ENCODE data around the gene TMEM191C.
"Not testable (repeated sequence)": the region's sequence is repeated elsewhere in the genome, so short reads cannot be mapped to it uniquely, and the experiment has no call there.

The TMEM191C gene

GRCh38 chr22:21467337-21468193, at the start of gene TMEM191C:
TSS of gene TMEM191C (plus strand) at chr22:21467387. CDS start at chr22:21467460, 73 bp downstream.
- DNase-seq (ENCODE audit: low read depth in 2 of 2), result not testable (repeated sequence)

DNA sequence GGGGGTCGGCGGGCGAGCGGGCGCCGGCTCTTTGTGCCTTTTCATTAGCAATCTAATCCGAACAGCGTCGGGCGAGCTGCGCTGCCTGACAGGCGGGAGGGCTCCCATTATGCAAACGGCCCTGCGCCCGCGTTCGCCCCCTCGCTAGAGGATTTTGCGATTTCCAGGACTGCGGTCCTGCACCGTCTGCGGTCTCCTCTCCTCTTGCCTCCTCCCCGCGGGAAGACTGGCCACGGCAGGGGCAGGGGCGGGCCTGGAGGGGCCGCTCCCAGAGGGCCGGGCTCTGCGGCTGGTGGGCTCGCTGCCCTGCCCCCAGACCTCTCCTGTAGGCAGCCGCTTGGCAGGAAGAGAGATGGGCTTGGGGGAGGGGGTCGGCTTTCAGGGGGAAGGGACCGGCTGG, 49.3 kb upstream of the TMEM191C start:
- peak in 1 of 2 donors; percentile 25 for DNase-seq (ENCODE audit: low read depth in 2 of 2)

DNA sequence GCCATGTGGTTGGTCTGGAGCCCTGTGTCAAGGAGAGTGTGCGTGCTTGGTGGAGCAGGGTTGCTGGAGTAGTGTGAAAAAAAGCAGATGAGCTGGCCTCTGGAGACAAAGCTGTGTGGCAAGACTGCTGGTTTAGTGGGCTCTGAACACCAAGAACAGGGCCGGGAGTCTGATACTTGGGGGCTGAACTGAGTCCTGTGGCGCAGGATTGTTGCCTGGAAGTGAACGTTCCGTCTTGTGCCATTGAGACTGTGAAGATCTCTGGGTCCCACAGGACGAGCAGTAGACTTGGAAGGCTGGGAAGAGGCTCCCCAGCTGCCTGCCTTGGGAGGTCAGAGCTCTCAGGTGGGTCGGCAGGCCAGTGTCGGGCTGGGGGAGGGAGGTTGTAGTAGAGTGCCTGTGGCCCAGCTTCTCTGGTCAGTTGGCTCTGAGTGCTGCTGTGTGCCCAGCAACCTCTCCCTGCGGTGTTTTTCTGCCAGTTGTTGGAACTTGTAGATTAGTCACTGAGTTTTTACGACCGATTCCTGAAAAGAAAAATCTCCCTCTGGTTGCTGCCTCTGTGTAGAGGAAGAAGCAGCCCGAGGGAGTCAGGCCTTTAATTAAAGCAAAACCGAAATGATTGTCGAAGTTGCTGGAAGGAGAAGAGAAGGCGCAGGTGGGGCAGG, 48.1 kb upstream of the TMEM191C start:
- DNase-seq (ENCODE audit: low read depth in 2 of 2), result not testable (repeated sequence)

DNA sequence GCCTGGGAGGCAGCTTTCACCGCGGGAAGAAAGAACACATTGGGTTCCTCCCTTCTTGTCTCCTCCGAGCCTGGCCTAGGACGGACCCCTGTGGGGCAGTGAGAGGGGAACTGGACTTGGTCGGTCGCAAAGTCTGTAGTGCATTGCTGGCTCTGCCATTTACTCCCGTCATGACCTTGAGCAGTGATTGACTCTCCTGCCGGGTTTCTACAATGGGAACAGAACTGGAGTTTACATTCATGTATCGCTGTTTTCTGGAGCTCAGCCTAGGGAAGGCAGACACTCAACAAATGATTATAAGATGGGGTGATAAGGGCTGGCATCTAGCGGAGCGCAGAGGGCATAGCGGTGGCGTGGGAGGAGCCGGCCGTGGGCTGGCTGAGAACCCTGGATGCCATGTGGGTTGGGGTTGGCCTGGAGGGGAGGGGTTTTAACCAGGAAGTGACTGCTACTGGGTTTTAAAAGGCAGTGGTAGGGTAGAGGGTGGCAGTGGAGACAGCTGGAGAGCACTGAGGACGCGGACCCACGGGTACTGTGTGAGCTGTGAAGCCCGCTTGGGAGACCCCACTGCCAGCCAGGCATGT, 46.9 kb upstream of the TMEM191C start:
- not testable (repeated sequence) for DNase-seq (ENCODE audit: low read depth in 2 of 2)

GRCh38 chr22:21424084-21424709, 43.0 kb upstream of the TMEM191C start:
- not testable (repeated sequence) for DNase-seq (ENCODE audit: low read depth in 2 of 2)

DNA sequence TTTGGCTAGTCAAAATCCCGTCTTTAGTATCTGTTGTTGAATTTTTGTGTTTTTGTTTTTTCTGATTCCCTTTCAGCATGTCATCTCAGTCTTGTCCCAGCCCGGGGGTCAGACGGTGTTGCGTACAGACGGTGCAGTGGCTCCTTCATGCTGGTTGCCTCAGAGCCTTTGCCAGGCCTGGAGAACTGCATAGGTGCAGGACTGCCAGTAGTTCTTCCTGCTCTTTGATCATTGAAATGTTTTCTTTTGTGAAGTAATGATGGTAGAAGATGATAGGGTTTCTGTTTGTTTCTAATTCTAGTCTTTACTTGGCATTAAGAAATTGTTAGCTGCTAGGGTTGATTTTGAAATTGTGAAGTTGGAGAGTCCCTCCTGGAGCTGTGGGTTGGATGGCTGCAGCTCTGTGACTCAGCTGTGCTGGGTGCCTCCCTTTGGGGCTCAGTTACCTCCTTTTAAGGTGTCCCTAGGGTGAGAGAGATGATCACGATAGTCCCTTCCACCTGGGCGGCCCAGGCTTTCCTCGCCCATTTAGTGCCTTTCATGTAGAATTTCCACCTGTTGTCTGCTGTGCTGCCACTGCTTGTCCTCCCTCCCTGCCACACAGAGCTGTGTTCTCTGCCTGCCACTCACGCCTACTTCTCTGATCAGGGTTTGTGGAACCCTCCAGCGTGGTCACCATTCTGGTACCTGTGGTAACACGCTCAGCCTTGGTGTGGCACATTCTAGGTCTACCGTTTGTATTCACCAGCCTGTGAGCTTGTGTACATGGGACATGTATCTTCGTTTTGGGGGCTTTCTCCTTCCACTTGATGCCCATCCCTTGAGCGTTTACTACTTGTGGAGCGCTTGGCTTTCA, 32.6 kb upstream of the TMEM191C start:
- DNase-seq (ENCODE audit: low read depth in 2 of 2), result not testable (repeated sequence)

DNA sequence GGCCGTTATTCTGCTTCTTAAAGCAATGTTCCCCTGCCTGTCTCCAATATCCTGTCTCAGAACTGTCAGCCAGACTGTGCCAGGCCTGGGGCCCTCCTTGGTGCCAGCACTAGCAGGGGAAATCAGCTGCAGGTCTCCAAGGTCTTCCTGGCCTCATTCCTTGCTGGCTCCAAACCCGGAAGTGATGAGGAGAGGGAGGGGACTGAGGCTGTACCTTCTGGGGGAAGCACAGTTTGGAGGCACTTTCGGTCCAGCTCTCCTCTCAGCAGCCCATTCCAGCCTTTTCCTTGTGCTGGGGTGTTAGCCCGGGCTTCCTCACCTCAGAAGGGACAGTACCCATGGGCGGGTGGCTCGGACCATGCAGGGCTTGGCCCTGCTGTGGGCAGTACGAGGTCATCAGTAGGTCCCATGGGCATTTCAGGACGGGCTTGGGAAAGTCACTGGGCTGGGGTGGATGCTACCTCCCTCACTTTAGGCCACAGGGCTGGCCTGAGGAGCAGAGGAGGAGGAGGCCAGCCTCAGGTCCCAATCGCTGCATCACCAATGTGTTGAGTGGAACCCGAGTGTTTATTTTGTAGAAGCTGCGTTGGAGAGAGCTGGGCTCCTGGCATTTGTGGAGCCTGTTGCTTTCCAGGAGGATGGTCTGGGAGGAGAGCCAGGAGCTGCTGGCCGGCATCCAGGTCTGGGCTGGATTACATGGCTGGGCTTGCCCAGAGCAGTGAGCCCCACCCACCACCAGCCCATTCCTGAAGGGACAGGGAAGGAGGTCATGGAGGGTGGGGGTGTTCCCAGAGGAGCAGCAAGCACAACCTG, 31.0 kb upstream of the TMEM191C start:
- DNase-seq (ENCODE audit: low read depth in 2 of 2), result not testable (repeated sequence)

DNA sequence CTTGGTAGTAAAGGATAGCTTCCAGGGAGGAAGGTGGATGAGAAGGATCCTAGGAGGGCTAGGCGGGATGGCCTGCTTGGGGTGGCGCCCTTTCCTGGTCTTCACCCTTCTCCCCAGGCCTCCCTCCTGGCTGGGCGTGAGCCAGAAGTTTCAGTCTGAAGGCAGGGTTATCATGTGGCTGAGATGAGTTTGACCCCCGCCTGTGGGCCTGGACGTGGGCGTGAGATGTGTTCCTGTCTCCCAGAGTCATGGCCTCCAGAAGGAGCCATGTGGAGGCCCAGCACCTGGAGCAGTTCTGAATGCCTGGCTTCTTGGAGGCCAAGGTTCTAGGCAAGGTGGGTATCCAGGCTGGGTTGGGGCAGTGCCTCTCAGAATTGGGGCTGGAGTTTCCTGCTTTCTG, 29.2 kb upstream of the TMEM191C start:
- not testable (repeated sequence) for DNase-seq (ENCODE audit: low read depth in 2 of 2)

- not testable (repeated sequence) for DNase-seq (ENCODE audit: low read depth in 2 of 2)
These were observed 27.1 kb upstream of the TMEM191C start for GRCh38 chr22:21440018-21440636.

GRCh38 chr22:21440676-21441075, 26.5 kb upstream of the TMEM191C start:
- not testable (repeated sequence) for DNase-seq (ENCODE audit: low read depth in 2 of 2)

DNA sequence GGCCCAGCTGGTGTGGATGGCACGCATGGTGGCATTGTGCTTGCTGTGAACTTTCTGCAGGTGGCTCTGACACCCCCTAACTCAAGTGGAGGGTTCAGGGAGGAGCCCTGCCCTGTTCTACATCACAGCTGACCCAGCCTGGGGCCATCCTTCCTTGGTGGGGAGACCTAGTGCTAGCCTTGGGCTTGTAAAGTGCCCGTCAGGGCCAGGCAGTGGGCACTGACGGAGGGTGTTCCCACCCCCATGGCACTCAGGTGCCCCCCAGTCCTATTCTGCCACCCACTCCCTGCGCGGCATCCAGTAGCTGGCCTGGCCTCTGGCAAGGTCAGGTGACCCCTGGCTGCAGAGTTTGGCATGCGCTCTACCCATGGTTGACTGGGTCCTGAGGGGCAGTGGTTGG, 26.0 kb upstream of the TMEM191C start:
- not testable (repeated sequence) for DNase-seq (ENCODE audit: low read depth in 2 of 2)

- DNase-seq (ENCODE audit: low read depth in 2 of 2), result not testable (repeated sequence)
These were observed 25.1 kb upstream of the TMEM191C start for GRCh38 chr22:21442123-21442522.

GRCh38 chr22:21442646-21443045, 24.5 kb upstream of the TMEM191C start:
- DNase-seq (ENCODE audit: low read depth in 2 of 2), result not testable (repeated sequence)

- no peak for DNase-seq (ENCODE audit: low read depth in 2 of 2)
These were observed 24.0 kb upstream of the TMEM191C start for GRCh38 chr22:21443057-21443734.

DNA sequence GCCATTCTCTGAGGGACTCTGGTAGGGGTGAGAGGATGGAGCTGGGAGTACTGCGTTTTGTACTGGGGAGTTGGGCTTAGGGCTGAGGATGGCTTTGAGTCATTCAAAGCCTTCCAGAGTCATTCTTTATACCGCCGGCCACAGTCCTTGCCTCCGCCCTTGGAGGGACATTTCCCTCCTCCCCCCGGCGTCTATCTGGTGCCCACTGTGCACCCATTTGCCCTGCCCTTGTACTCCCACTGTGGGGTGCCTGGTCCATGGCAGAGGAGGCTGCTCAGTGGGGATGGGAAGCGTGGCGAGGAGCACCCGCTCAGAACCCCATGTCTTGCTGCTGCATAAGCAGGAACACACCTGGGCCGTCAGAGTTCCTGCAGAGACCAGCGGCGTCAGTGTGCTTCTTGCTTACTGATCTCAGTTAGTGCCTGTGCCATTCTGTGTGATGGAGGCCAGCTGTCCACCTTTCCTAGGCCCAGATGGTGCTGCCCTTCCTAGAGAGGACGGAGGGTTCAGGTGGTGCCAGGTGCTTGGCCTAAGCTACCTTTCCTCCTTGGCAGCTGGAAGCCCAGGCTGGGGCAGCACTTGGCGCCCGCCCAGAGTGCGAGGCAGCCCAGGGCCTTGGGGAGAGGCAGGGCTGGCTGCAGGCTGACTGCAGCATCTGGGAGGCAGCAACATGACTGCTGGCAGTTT, 23.3 kb upstream of the TMEM191C start:
- no peak for DNase-seq (ENCODE audit: low read depth in 2 of 2)

- no peak for DNase-seq (ENCODE audit: low read depth in 2 of 2)
These were observed 22.3 kb upstream of the TMEM191C start for GRCh38 chr22:21444701-21445436.

DNA sequence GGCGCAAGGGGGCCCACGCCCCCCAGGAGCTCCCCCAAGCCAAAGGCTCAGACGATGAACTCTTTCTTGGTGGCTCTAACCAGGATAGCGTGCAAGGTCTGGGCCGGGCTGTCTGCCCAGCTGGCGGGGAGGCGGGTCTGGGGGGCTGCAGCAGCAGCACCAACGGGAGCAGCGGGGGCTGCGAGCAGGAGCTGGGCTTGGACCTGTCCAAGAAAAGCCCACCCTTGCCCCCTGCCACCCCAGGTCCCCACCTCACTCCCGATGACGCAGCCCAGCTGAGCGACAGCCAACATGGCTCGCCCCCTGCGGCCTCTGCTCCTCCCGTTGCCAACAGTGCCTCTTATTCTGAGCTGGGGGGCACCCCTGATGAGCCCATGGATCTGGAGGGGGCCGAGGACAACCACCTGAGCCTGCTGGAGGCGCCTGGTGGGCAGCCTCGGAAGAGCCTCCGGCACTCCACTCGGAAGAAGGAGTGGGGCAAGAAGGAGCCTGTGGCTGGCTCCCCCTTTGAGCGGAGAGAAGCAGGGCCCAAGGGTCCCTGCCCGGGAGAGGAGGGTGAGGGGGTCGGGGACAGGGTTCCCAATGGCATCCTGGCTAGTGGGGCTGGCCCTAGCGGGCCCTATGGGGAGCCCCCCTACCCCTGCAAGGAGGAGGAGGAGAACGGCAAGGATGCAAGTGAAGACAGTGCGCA, 21.6 kb upstream of the TMEM191C start:
- DNase-seq (ENCODE audit: low read depth in 2 of 2), result no peak

Measured in activated CD4-positive, alpha-beta T cell treated with anti-CD3 and anti-CD28 coated beads for 24 hours (primary cell).